A673 (cell line): ENCODE results near the gene SYPL2. TPM values are rescaled to one million over a fixed set of nuclear protein-coding genes. Genes with fewer than 3 reads are reported as not detected.

Source experiments
- BruUV-seq: library from RNA; stranded (reverse); fragments of 400-500 nt; replicated peaks from 2 replicates; lab custom pipeline; 2021; lab: Mats Ljungman, UMichigan
- CTCF ChIA-PET: fragments of 300-600 bp; sonication (Branson Sonifier 250); formaldehyde crosslinking; loops from one replicate; lab custom pipeline; 2022; ENCODE audit warnings: antibody characterized with exemption; lab: Charles Lee
- POLR2A ChIA-PET: fragments of 300-600 bp; sonication (Branson Sonifier 250); formaldehyde crosslinking; loops from one replicate; lab custom pipeline; 2022; ENCODE audit warnings: antibody characterized with exemption; ENCODE audit not compliant: low non-redundant PET; lab: Charles Lee
- DNase-seq: peaks from one replicate; pipeline ENCODE4 v3.0.0-alpha.2; 2015; ENCODE audit warnings: low spot score
- H3K27ac ChIP-seq: fragments of 200-600 bp; sonication (generic); 2 replicates; pipeline ENCODE4 v1.5.1; 2016; ENCODE audit warnings: mixed run types, low read depth, mild to moderate bottlenecking, mixed read lengths, antibody characterized with exemption, low read length; ENCODE audit not compliant: poor library complexity, severe bottlenecking
- H3K27me3 ChIP-seq: fragments of 200-600 bp; sonication (generic); replicated peaks from 2 replicates; pipeline ENCODE4 v1.6.1; 2017; ENCODE audit warnings: mixed run types, low read depth, mild to moderate bottlenecking, mixed read lengths, antibody characterized with exemption, low read length; ENCODE audit not compliant: insufficient read depth, poor library complexity
- H3K36me3 ChIP-seq: fragments of 200-600 bp; sonication (generic); 2 replicates; pipeline ENCODE4 v1.6.1; 2016; ENCODE audit warnings: mixed run types, mild to moderate bottlenecking, mixed read lengths, antibody characterized with exemption, low read length; ENCODE audit not compliant: insufficient read depth, poor library complexity, severe bottlenecking
- H3K4me1 ChIP-seq: fragments of 200-600 bp; sonication (generic); 2 replicates; pipeline ENCODE4 v1.6.1; 2017; ENCODE audit warnings: mixed run types, mild to moderate bottlenecking, mixed read lengths, antibody characterized with exemption, low read length; ENCODE audit not compliant: insufficient read depth, poor library complexity, severe bottlenecking
- H3K4me3 ChIP-seq: fragments of 200-600 bp; sonication (generic); 2 replicates; pipeline ENCODE4 v1.5.1; 2016; ENCODE audit warnings: low read depth, mixed run types, mild to moderate bottlenecking, mixed read lengths, low read length; ENCODE audit not compliant: poor library complexity, severe bottlenecking
- H3K9me3 ChIP-seq: fragments of 200-600 bp; sonication (generic); 2 replicates; pipeline ENCODE4 v1.6.1; 2016; ENCODE audit warnings: mixed run types, low read depth, mild to moderate bottlenecking, mixed read lengths, antibody characterized with exemption, low read length; ENCODE audit not compliant: poor library complexity, severe bottlenecking
- CTCF ChIP-seq: fragments of 300-800, 200-600 bp; sonication (generic); conservative IDR thresholded peaks from 2 replicates; pipeline ENCODE4 v1.5.1; 2017; ENCODE audit warnings: low read depth, mild to moderate bottlenecking, antibody characterized with exemption, low read length, moderate library complexity, mixed read lengths
- EZH2 ChIP-seq: fragments of 200-600 bp; sonication (generic); IDR thresholded peaks from 2 replicates; pipeline ENCODE4 v1.6.1; 2017; ENCODE audit warnings: borderline replicate concordance, low read depth, mild to moderate bottlenecking, mixed read lengths, antibody characterized with exemption, low read length; ENCODE audit not compliant: poor library complexity, severe bottlenecking
- intact Hi-C: fragments of 100-400 bp; cut with micrococcal nuclease; formaldehyde crosslinking; loops from one replicate; pipeline ENCODE4 v1.10.0; 2022; ENCODE audit not compliant: unreplicated experiment
- total RNA-seq: library from RNA; stranded (reverse); gene quantifications from 2 replicates; pipeline ENCODE4 v1.2.3, GENCODE V29; 2021

Gene SYPL2
- total RNA-seq, 1 experiment from 2014 or later: 0.13 TPM

GRCh38 chr1:109474697-109475096 lies 8.4 kb downstream of the SYPL2 start:
- CTCF ChIA-PET: no interaction called here

GRCh38 chr1:109475261-109475660 lies 8.9 kb downstream of the SYPL2 start:
- H3K27me3 ChIP-seq: peaks cover 81% of the 10 kb centered on the region
- no peak for TF ChIP-seq EZH2
- TF ChIP-seq CTCF: no peak
- no peak for DNase-seq
- H3K4me3 ChIP-seq: no peak overlapping the region
- CTCF ChIA-PET: no interaction called here
- H3K9me3 ChIP-seq: no peaks in the 10 kb centered on the region
- no peaks in the 10 kb centered on the region for H3K36me3 ChIP-seq
- no peaks in the 10 kb centered on the region for H3K4me1 ChIP-seq
- H3K27ac ChIP-seq: no peak overlapping the region
- BruUV-seq: no TSS peak
- POLR2A ChIA-PET: no interaction called here
- intact Hi-C loops: no loop called here

More at GRCh38 chr1:109474697-109475096, 8.4 kb downstream of the SYPL2 start:
- TF ChIP-seq CTCF (no peak), EZH2 (no peak)
- no TSS peak for BruUV-seq
- no peaks in the 10 kb centered on the region for H3K4me1 ChIP-seq
- intact Hi-C loops: no loop called here
- H3K27ac ChIP-seq: no peak overlapping the region
- no peaks in the 10 kb centered on the region for H3K9me3 ChIP-seq
- POLR2A ChIA-PET: interaction anchor here (0.9 kb wide), 1 partner anchor 12 kb away, joined by 4 read pairs; no protein-coding TSS in a partner anchor
- no peaks in the 10 kb centered on the region for H3K36me3 ChIP-seq
- peaks cover 84% of the 10 kb centered on the region for H3K27me3 ChIP-seq
- no peak for DNase-seq
- H3K4me3 ChIP-seq: no peak overlapping the region

GRCh38 chr1:109476825-109477224 lies 10.5 kb downstream of the SYPL2 start:
- POLR2A ChIA-PET: no interaction called here
- CTCF ChIA-PET: no interaction called here
- Histone ChIP-seq H3K27me3 (peaks cover 68% of the 10 kb centered on the region), H3K4me3 (no peak overlapping the region), H3K36me3 (no peaks in the 10 kb centered on the region), H3K9me3 (no peaks in the 10 kb centered on the region), H3K27ac (no peak overlapping the region), H3K4me1 (no peaks in the 10 kb centered on the region)
- no TSS peak for BruUV-seq
- DNase-seq: no peak
- intact Hi-C loops: no loop called here
- TF ChIP-seq CTCF (no peak), EZH2 (no peak)
